K562 (cell line): Measurements from ENCODE around the gene RNF151. TPM values are rescaled to one million over a fixed set of nuclear protein-coding genes. Genes with fewer than 3 reads are reported as not detected.

Experiments
- BCLAF1 ChIP-seq, 2 experiments: fragments of 450-650 bp in 1 of 2; IDR thresholded peaks; 2 replicates each; pipeline ENCODE4 v1.6.1; 2011 to 2017; ENCODE audit warnings: low read depth in 2 of 2, antibody characterized with exemption in 1 of 2, borderline replicate concordance in 1 of 2, low read length in 1 of 2, mild to moderate bottlenecking in 1 of 2, mixed read lengths in 1 of 2; ENCODE audit not compliant: control insufficient read depth in 1 of 2
- CHAMP1 ChIP-seq: fragments of 450-650 bp; IDR thresholded peaks from 2 replicates; pipeline ENCODE4 v1.6.1; 2016; ENCODE audit warnings: mild to moderate bottlenecking
- FOXK2 ChIP-seq, 2 experiments: fragments of 450-650 bp; IDR thresholded peaks in 1 of 2; conservative IDR thresholded peaks in 1 of 2; 2 replicates each; pipeline ENCODE4 v1.6.1; 2016; ENCODE audit warnings: low read depth in 2 of 2, mild to moderate bottlenecking in 1 of 2
- HMGN3 ChIP-seq: IDR thresholded peaks from 2 replicates; pipeline ENCODE4 v1.6.1; 2011; ENCODE audit warnings: borderline replicate concordance, low read depth, mild to moderate bottlenecking, mixed read lengths, low read length; ENCODE audit not compliant: insufficient read length; ENCODE audit errors: extremely low read depth
- HNRNPLL ChIP-seq: fragments of 200-400 bp; formaldehyde crosslinking; IDR thresholded peaks from 2 replicates; pipeline ENCODE4 v1.6.1; 2017; ENCODE audit warnings: low read length, low read depth, mild to moderate bottlenecking; ENCODE audit not compliant: poor library complexity, severe bottlenecking
- JUN ChIP-seq, 2 experiments: sonication (generic) in 1 of 2; formaldehyde crosslinking in 1 of 2; IDR thresholded peaks; 2 replicates each; pipeline versions ENCODE4 v1.6.1 to v1.8.0; 2012 to 2022; ENCODE audit warnings: borderline replicate concordance in 2 of 2, mild to moderate bottlenecking in 2 of 2, improper control_type of control experiment in 1 of 2, low read depth in 1 of 2, low read length in 1 of 2, missing genetic modification reagents in 1 of 2
- MLX ChIP-seq, 2 experiments: fragments of 450-650 bp in 1 of 2; sonication (generic) in 1 of 2; formaldehyde crosslinking; conservative IDR thresholded peaks; 2 replicates each; pipeline versions ENCODE4 v1.4.0 to v1.8.1; 2020 to 2022; ENCODE audit warnings: mild to moderate bottlenecking in 1 of 2, missing genetic modification reagents in 1 of 2
- NR2C1 ChIP-seq, 2 experiments: fragments of 450-650 bp; IDR thresholded peaks; 2 replicates each; pipeline ENCODE4 v1.6.1; 2017; ENCODE audit warnings: mild to moderate bottlenecking in 2 of 2, antibody characterized with exemption in 1 of 2, inconsistent platforms in 1 of 2, missing compliant biosample characterization in 1 of 2, missing genetic modification characterization in 1 of 2
- SAP30 ChIP-seq: fragments of 200-600 bp; sonication (generic); IDR thresholded peaks from 2 replicates; pipeline ENCODE4 v1.6.1; 2012; ENCODE audit warnings: borderline replicate concordance, low read depth, mild to moderate bottlenecking, moderate library complexity, low read length, control low read depth, inconsistent platforms; ENCODE audit not compliant: insufficient read depth, poor library complexity, severe bottlenecking
- SIN3A ChIP-seq, 2 experiments: fragments of 150-350 bp in 1 of 2; IDR thresholded peaks; 2 replicates each; pipeline ENCODE4 v1.6.1; 2011 to 2016; ENCODE audit warnings: borderline replicate concordance in 2 of 2, low read depth in 2 of 2, low read length in 2 of 2, mild to moderate bottlenecking in 2 of 2, moderate library complexity in 2 of 2; ENCODE audit not compliant: control insufficient read depth in 1 of 2
- SRSF1 ChIP-seq: fragments of 200-400 bp; formaldehyde crosslinking; IDR thresholded peaks from 2 replicates; pipeline ENCODE4 v1.6.1; 2017; ENCODE audit warnings: mild to moderate bottlenecking, low read depth, low read length, moderate library complexity
- ZFP91 ChIP-seq: sonication (generic); formaldehyde crosslinking; IDR thresholded peaks from 2 replicates; pipeline ENCODE4 v1.8.0; 2022; ENCODE audit warnings: mild to moderate bottlenecking, missing genetic modification reagents
- ZNF184 ChIP-seq: sonication (generic); formaldehyde crosslinking; IDR thresholded peaks from 2 replicates; pipeline ENCODE4 v1.5.0; 2020; ENCODE audit warnings: missing genetic modification reagents
- ZNF589 ChIP-seq: fragments of 200-800 bp; sonication (Bioruptor generic); IDR thresholded peaks from 2 replicates; pipeline ENCODE4 v1.6.1; 2016; ENCODE audit warnings: low read depth, missing genetic modification characterization, missing compliant biosample characterization
- polyA plus RNA-seq, 8 experiments: library from polyadenylated mRNA; depleted of rRNA in 4 of 8; stranded (reverse) in 5 of 8; unstranded in 3 of 8; fragments of >200 nt; fragmentation: Nextera tagmentation in 2 of 8; fragmentation: Illumina TruSeq in 1 of 8; extraction: Ambion mirVana in 2 of 8; extraction: Trizol in 1 of 8; gene quantifications; 2 replicates each; pipeline versions ENCODE4 v1.2.1 to v1.2.3, GENCODE V29; 2011 to 2014; ENCODE audit warnings: inconsistent platforms in 1 of 8, missing spikeins in 1 of 8
- total RNA-seq, 7 experiments: library from RNA; depleted of rRNA in 6 of 7; stranded (reverse); fragments of >200 nt in 6 of 7; fragmentation: Illumina TruSeq in 2 of 7; extraction: Trizol in 2 of 7; gene quantifications; 2 replicates each; pipeline versions ENCODE4 v1.2.1 to v1.2.3, GENCODE V29; 2011 to 2021; ENCODE audit warnings: low replicate concordance in 1 of 7

Gene RNF151
- total and polyA plus RNA-seq, 9 of the 15 experiments (the other 6 are each of a cell fraction or from before 2014, with no cell fraction given) = not detected

- peak; percentile 52; the same call in 1 of the 2 replicates for TF ChIP-seq SRSF1
- peak; percentile 58 to 68; a peak in 2 of 4 replicates for TF ChIP-seq SIN3A (IDR thresholded peaks at IDR 0.05; ENCODE audit: borderline replicate concordance in 2 of 2, control insufficient read depth in 1 of 2, low read depth in 2 of 2, low read length in 2 of 2)
- peak; percentile 93 for TF ChIP-seq ZNF589 (CRISPR knock-in tag)
- TF ChIP-seq HMGN3 = peak; percentile 93
- no peak for TF ChIP-seq CHAMP1
- peak; percentile 69 for TF ChIP-seq SAP30
- TF ChIP-seq MLX (CRISPR knock-in tag; conservative IDR thresholded peaks at IDR 0.05) = 0 out of 4 replicates have a peak, but pooled peaks of 1 of the 2 experiments have one; percentile 40
- peak in 1 of 2 experiments; percentile 88; a peak in 2 of 4 replicates for TF ChIP-seq BCLAF1 (IDR thresholded peaks at IDR 0.05; ENCODE audit: borderline replicate concordance in 1 of 2, control insufficient read depth in 1 of 2, low read depth in 2 of 2, low read length in 1 of 2)
- TF ChIP-seq JUN (IDR thresholded peaks at IDR 0.05; ENCODE audit: borderline replicate concordance, low read depth, low read length) = 0 out of 2 replicates have a peak, but pooled peaks have one; percentile 26
- no peak for TF ChIP-seq JUN (CRISPR knock-in tag; IDR thresholded peaks at IDR 0.05; ENCODE audit: borderline replicate concordance)
- no peak for TF ChIP-seq ZNF184 (CRISPR knock-in tag)
- no peak for TF ChIP-seq NR2C1 (IDR thresholded peaks at IDR 0.05)
- peak; percentile 64 for TF ChIP-seq NR2C1 (tag; IDR thresholded peaks at IDR 0.05)
- no peak for TF ChIP-seq FOXK2 (conservative IDR thresholded peaks at IDR 0.05 in 1 of 2, IDR thresholded peaks at IDR 0.05 in 1 of 2; ENCODE audit: low read depth in 2 of 2)
- peak; percentile 93 for TF ChIP-seq HNRNPLL
- TF ChIP-seq ZFP91 (CRISPR knock-in tag) = peak; percentile 57; the same call in 1 of the 2 replicates
These were observed 17.1 kb downstream of the RNF151 start, which contains the start of gene GFER (continued) for GRCh38 chr16:1983544-1984346.
